Neural crest cell (in vitro differentiated cells): ENCODE data around the gene OLIG2. TPM values are rescaled to one million over a fixed set of nuclear protein-coding genes. Genes with fewer than 3 reads are reported as not detected.

Experiments
- DNase-seq: peaks from one replicate; pipeline ENCODE4 v3.0.0; 2021; ENCODE audit warnings: low read depth, mixed read lengths, low spot score
- H3K27ac Mint-ChIP-seq: one replicate; pipeline ENCODE4 v1.8.0; 2021; ENCODE audit warnings: mild to moderate bottlenecking, mixed read lengths; ENCODE audit not compliant: unreplicated experiment
- H3K27me3 Mint-ChIP-seq: 2 replicates; pipeline ENCODE4 v1.8.0; 2021; ENCODE audit warnings: low read depth, mild to moderate bottlenecking, mixed read lengths
- H3K36me3 Mint-ChIP-seq: 2 replicates; pipeline ENCODE4 v1.8.0; 2021; ENCODE audit warnings: low read depth, mild to moderate bottlenecking, mixed read lengths
- H3K4me1 Mint-ChIP-seq: 2 replicates; pipeline ENCODE4 v1.8.0; 2021; ENCODE audit warnings: mixed read lengths
- H3K4me3 Mint-ChIP-seq: one replicate; pipeline ENCODE4 v1.8.0; 2021; ENCODE audit warnings: mild to moderate bottlenecking, mixed read lengths
- H3K9me3 Mint-ChIP-seq: 2 replicates; pipeline ENCODE4 v1.8.0; 2021; ENCODE audit warnings: mixed read lengths
- CTCF ChIP-seq: fragments of 200-600 bp; sonication (generic); conservative IDR thresholded peaks from 2 replicates; pipeline ENCODE4 v1.5.0; 2021; ENCODE audit warnings: antibody characterized with exemption, mild to moderate bottlenecking
- total RNA-seq: library from RNA; stranded (reverse); gene quantifications from 2 replicates; pipeline ENCODE4 v1.2.1, GENCODE V29; 2021

Gene OLIG2
- total RNA-seq, 1 donor from 2014 or later: 5.4 TPM

GRCh38 chr21:33041981-33042380 lies 16.2 kb downstream of the OLIG2 start:
- Mint-ChIP-seq H3K36me3 (no peaks in the 10 kb centered on the region), H3K27ac (no peak overlapping the region), H3K27me3 (peaks cover 71% of the 10 kb centered on the region), H3K4me1 (peaks cover 18% of the 10 kb centered on the region), H3K9me3 (no peaks in the 10 kb centered on the region), H3K4me3 (no peak overlapping the region)
- no peak for TF ChIP-seq CTCF
- DNase-seq: no peak

DNA sequence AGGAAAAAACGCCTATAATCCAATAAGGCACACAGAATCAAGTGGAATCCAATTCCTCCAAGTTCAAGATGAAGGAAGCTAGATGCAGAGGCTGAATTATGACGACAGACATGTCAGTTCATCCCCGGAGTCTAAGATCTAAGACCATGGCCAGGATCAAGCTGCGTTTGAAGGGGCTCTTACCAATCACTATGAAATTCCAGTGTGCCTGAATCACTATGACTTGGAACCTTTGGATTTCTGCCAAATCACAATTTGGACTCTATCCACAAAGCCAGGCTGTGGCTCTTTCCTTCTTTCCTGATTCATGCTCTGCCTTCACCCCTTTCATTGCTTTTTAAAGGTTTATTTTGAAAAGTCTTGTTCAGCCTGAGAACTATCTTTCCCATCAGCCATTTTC lies 17.1 kb downstream of the OLIG2 start:
- H3K9me3 Mint-ChIP-seq: no peaks in the 10 kb centered on the region
- DNase-seq: no peak
- peaks cover 18% of the 10 kb centered on the region for H3K4me1 Mint-ChIP-seq
- no peak overlapping the region for H3K27ac Mint-ChIP-seq
- no peak overlapping the region for H3K4me3 Mint-ChIP-seq
- H3K36me3 Mint-ChIP-seq: no peaks in the 10 kb centered on the region
- TF ChIP-seq CTCF: no peak
- H3K27me3 Mint-ChIP-seq: peaks cover 71% of the 10 kb centered on the region

GRCh38 chr21:33046455-33046854 lies 20.7 kb downstream of the OLIG2 start:
- DNase-seq: no peak
- Mint-ChIP-seq H3K27ac (no peak overlapping the region), H3K27me3 (peaks cover 78% of the 10 kb centered on the region), H3K4me1 (peaks cover 6% of the 10 kb centered on the region), H3K9me3 (no peaks in the 10 kb centered on the region), H3K36me3 (no peaks in the 10 kb centered on the region), H3K4me3 (no peak overlapping the region)
- no peak for TF ChIP-seq CTCF

- TF ChIP-seq CTCF: no peak
- H3K27me3 Mint-ChIP-seq: peaks cover 75% of the 10 kb centered on the region
- no peaks in the 10 kb centered on the region for H3K9me3 Mint-ChIP-seq
- H3K4me1 Mint-ChIP-seq: peaks cover 14% of the 10 kb centered on the region
- no peaks in the 10 kb centered on the region for H3K36me3 Mint-ChIP-seq
- H3K27ac Mint-ChIP-seq: no peak overlapping the region
- no peak overlapping the region for H3K4me3 Mint-ChIP-seq
- no peak for DNase-seq
These were observed 21.5 kb downstream of the OLIG2 start for GRCh38 chr21:33047231-33047630.

DNA sequence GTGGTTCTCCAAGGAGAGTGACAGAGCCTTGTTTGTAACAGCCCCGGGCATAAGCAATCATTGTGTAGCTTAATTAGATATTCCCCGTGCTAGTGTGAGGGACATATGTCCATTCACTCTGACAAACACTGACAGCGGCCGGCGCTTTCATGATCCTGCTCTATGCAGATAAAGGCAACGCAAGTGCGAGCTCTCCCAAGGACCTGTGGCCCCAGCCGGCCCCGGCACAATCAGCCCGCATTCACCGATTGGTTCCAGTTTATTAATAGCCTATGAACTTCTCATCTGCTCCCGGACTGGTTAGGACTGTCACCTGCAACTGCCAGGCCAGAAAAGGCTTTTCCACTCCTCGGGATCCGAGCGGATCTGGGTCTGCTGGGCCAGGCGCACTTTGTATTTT lies 26.2 kb downstream of the OLIG2 start:
- no peaks in the 10 kb centered on the region for H3K9me3 Mint-ChIP-seq
- no peak for TF ChIP-seq CTCF
- peaks cover 27% of the 10 kb centered on the region for H3K4me1 Mint-ChIP-seq
- H3K27ac Mint-ChIP-seq: peak overlapping the region; percentile 23
- peaks cover 66% of the 10 kb centered on the region for H3K27me3 Mint-ChIP-seq
- peak overlapping the region; percentile 27 for H3K4me3 Mint-ChIP-seq
- peak; percentile 32 for DNase-seq
- no peaks in the 10 kb centered on the region for H3K36me3 Mint-ChIP-seq

- peaks cover 59% of the 10 kb centered on the region for H3K27me3 Mint-ChIP-seq
- peaks cover 37% of the 10 kb centered on the region for H3K4me1 Mint-ChIP-seq
- TF ChIP-seq CTCF: no peak
- H3K27ac Mint-ChIP-seq: no peak overlapping the region
- H3K4me3 Mint-ChIP-seq: no peak overlapping the region
- DNase-seq: no peak
- H3K9me3 Mint-ChIP-seq: no peaks in the 10 kb centered on the region
- H3K36me3 Mint-ChIP-seq: no peaks in the 10 kb centered on the region
These were observed 28.2 kb downstream of the OLIG2 start for GRCh38 chr21:33053951-33054350.
